PC-9 (cell line): ENCODE measurements around the gene ARMH1. TPM values are rescaled to one million over a fixed set of nuclear protein-coding genes. Genes with fewer than 3 reads are reported as not detected.
A peak's percentile ranks its signal among the peaks of the same experiment; 100 is the strongest.

Experiments
- BruUV-seq: library from RNA; stranded (reverse); fragments of 400-500 nt; replicated peaks from 2 replicates; lab custom pipeline; 2021; lab: Mats Ljungman, UMichigan
- CTCF ChIA-PET: fragments of 300-600 bp; sonication (Branson Sonifier 250); formaldehyde crosslinking; loops from one replicate; lab custom pipeline; 2022; ENCODE audit warnings: antibody characterized with exemption; lab: Charles Lee
- POLR2A ChIA-PET: fragments of 300-600 bp; sonication (Branson Sonifier 250); formaldehyde crosslinking; loops from one replicate; lab custom pipeline; 2022; ENCODE audit warnings: antibody characterized with exemption; ENCODE audit not compliant: unreplicated experiment; lab: Charles Lee
- DNase-seq, 2 experiments: peaks; one replicate each; pipeline versions ENCODE4 v3.0.0 to v3.0.0-alpha.2; 2015 to 2022; ENCODE audit warnings: mixed read lengths in 1 of 2
- H2AFZ ChIP-seq: fragments of 200-600 bp; sonication (generic); 2 replicates; pipeline ENCODE4 v1.8.1; 2017; ENCODE audit warnings: antibody characterized with exemption
- H3F3A ChIP-seq: fragments of 200-600 bp; sonication (generic); 2 replicates; pipeline ENCODE4 v1.8.1; 2017; ENCODE audit warnings: antibody characterized with exemption, mild to moderate bottlenecking, low read depth; ENCODE audit not compliant: insufficient read depth
- H3K27ac ChIP-seq: fragments of 200-600 bp; sonication (generic); 2 replicates; pipeline ENCODE4 v1.6.1; 2016; ENCODE audit warnings: mixed run types
- H3K27me3 ChIP-seq: fragments of 200-600 bp; sonication (generic); 2 replicates; pipeline ENCODE4 v1.6.1; 2016; ENCODE audit warnings: low read depth, mixed run types; ENCODE audit not compliant: insufficient read depth
- H3K36me3 ChIP-seq: fragments of 200-600 bp; sonication (generic); 2 replicates; pipeline ENCODE4 v1.6.1; 2016; ENCODE audit warnings: low read depth, mixed run types
- H3K4me1 ChIP-seq: fragments of 200-600 bp; sonication (generic); replicated peaks from 2 replicates; pipeline ENCODE4 v1.6.1; 2016; ENCODE audit warnings: mixed run types; ENCODE audit not compliant: insufficient read depth
- H3K4me2 ChIP-seq: fragments of 200-600 bp; sonication (generic); 2 replicates; pipeline ENCODE4 v1.6.1; 2017; ENCODE audit warnings: mixed run types
- H3K4me3 ChIP-seq: fragments of 200-600 bp; sonication (generic); 2 replicates; pipeline ENCODE4 v1.6.1; 2016; ENCODE audit warnings: mixed run types
- H3K79me2 ChIP-seq: fragments of 200-600 bp; sonication (generic); 2 replicates; pipeline ENCODE4 v1.6.1; 2017; ENCODE audit warnings: low read depth, mixed run types
- H3K9me2 ChIP-seq: fragments of 200-600 bp; sonication (generic); 2 replicates; pipeline ENCODE4 v1.8.1; 2017; ENCODE audit warnings: mild to moderate bottlenecking; ENCODE audit not compliant: insufficient read depth
- H3K9me3 ChIP-seq: fragments of 200-600 bp; sonication (generic); 2 replicates; pipeline ENCODE4 v1.8.1; 2016; ENCODE audit warnings: low read depth; ENCODE audit not compliant: insufficient read depth
- H4K20me1 ChIP-seq: fragments of 200-600 bp; sonication (generic); 2 replicates; pipeline ENCODE4 v1.8.1; 2017; ENCODE audit not compliant: insufficient read depth
- CTCF ChIP-seq: fragments of 200-600 bp; sonication (generic); conservative IDR thresholded peaks from 2 replicates; pipeline ENCODE4 v1.6.1; 2017; ENCODE audit warnings: mixed run types, antibody characterized with exemption, mild to moderate bottlenecking, moderate library complexity
- EZH2 ChIP-seq: fragments of 200-600 bp; sonication (generic); IDR thresholded peaks from 2 replicates; pipeline ENCODE4 v1.8.0; 2017; ENCODE audit warnings: antibody characterized with exemption, low read depth
- intact Hi-C: fragments of 100-400 bp; cut with micrococcal nuclease; formaldehyde crosslinking; loops from one replicate; pipeline ENCODE4 v1.10.0; 2022; ENCODE audit not compliant: unreplicated experiment
- total RNA-seq: library from RNA; stranded (reverse); gene quantifications from 2 replicates; pipeline ENCODE4 v1.2.3, GENCODE V29; 2021

The ARMH1 gene
- total RNA-seq, 1 experiment from 2014 or later, result 16.9 TPM

GRCh38 chr1:44642255-44642654 is 32.3 kb upstream of the ARMH1 start:
- peaks cover 4% of the 10 kb centered on the region; the same call in 1 of the 2 replicates for H3K36me3 ChIP-seq
- H3K9me3 ChIP-seq, result no peaks in the 10 kb centered on the region
- H3K27me3 ChIP-seq, result no peaks in the 10 kb centered on the region
- H3K4me2 ChIP-seq, result no peak overlapping the region
- BruUV-seq, result no TSS peak
- H3K9me2 ChIP-seq, result no peaks in the 10 kb centered on the region
- ChIA-PET CTCF (interaction anchor here (0.5 to 0.7 kb wide), 2 partner anchors 9 to 50 kb away, joined by 3 to 5 read pairs; no protein-coding TSS in a partner anchor), POLR2A (interaction anchor here (0.7 kb wide), 1 partner anchor 28 kb away, joined by 4 read pairs; no protein-coding TSS in a partner anchor)
- H3K4me3 ChIP-seq, result no peak overlapping the region
- H3K79me2 ChIP-seq, result no peaks in the 10 kb centered on the region
- intact Hi-C loops, result no loop called here
- no peaks in the 10 kb centered on the region for H3K4me1 ChIP-seq
- H4K20me1 ChIP-seq, result no peaks in the 10 kb centered on the region; the same call in 1 of the 2 replicates
- TF ChIP-seq CTCF (no peak), EZH2 (no peak)
- DNase-seq, result no peak
- H3F3A ChIP-seq, result no peaks in the 10 kb centered on the region
- no peak overlapping the region for H2AFZ ChIP-seq
- H3K27ac ChIP-seq, result no peak overlapping the region

- POLR2A ChIA-PET, result interaction anchor here (0.7 kb wide), 1 partner anchor 28 kb away, joined by 4 read pairs; no protein-coding TSS in a partner anchor
- CTCF ChIA-PET, result no interaction called here
- H4K20me1 ChIP-seq, result no peaks in the 10 kb centered on the region; the same call in none of the 2 replicates
These were observed 31.6 kb upstream of the ARMH1 start for GRCh38 chr1:44642925-44643324.

GRCh38 chr1:44643721-44644334 is 30.7 kb upstream of the ARMH1 start:
- no peak for TF ChIP-seq CTCF
- no peak for TF ChIP-seq EZH2
- H3K4me2 ChIP-seq, result no peak overlapping the region
- intact Hi-C loops, result no loop called here
- H3K4me1 ChIP-seq, result no peaks in the 10 kb centered on the region
- H3K36me3 ChIP-seq, result no peaks in the 10 kb centered on the region; the same call in 1 of the 2 replicates
- ChIA-PET CTCF (no interaction called here), POLR2A (no interaction called here)
- H3K27ac ChIP-seq, result no peak overlapping the region
- no peaks in the 10 kb centered on the region for H3K9me3 ChIP-seq
- no peak overlapping the region for H2AFZ ChIP-seq
- H3K4me3 ChIP-seq, result no peak overlapping the region
- no peaks in the 10 kb centered on the region for H3F3A ChIP-seq
- H3K79me2 ChIP-seq, result no peaks in the 10 kb centered on the region
- H3K27me3 ChIP-seq, result no peaks in the 10 kb centered on the region
- no peaks in the 10 kb centered on the region for H3K9me2 ChIP-seq
- BruUV-seq, result no TSS peak
- H4K20me1 ChIP-seq, result no peaks in the 10 kb centered on the region; the same call in none of the 2 replicates
- peak in 1 of 2 experiments; percentile 26 for DNase-seq

More at GRCh38 chr1:44642925-44643324, 31.6 kb upstream of the ARMH1 start:
- no peaks in the 10 kb centered on the region for H3F3A ChIP-seq
- no peak overlapping the region for H2AFZ ChIP-seq
- H3K4me3 ChIP-seq, result no peak overlapping the region
- TF ChIP-seq CTCF (no peak), EZH2 (no peak)
- no peaks in the 10 kb centered on the region for H3K79me2 ChIP-seq
- H3K4me1 ChIP-seq, result no peaks in the 10 kb centered on the region
- intact Hi-C loops, result no loop called here
- H3K9me3 ChIP-seq, result no peaks in the 10 kb centered on the region
- H3K27me3 ChIP-seq, result no peaks in the 10 kb centered on the region
- H3K27ac ChIP-seq, result no peak overlapping the region
- BruUV-seq, result no TSS peak
- H3K36me3 ChIP-seq, result no peaks in the 10 kb centered on the region; the same call in 1 of the 2 replicates
- H3K9me2 ChIP-seq, result no peaks in the 10 kb centered on the region
- peak in 1 of 2 experiments; percentile 12 for DNase-seq
- no peak overlapping the region for H3K4me2 ChIP-seq
